Endothelial cell (in vitro differentiated cells): Measurements from ENCODE around the gene PRDM11. TPM values are rescaled to one million over a fixed set of nuclear protein-coding genes. Genes with fewer than 3 reads are reported as not detected.

Experiments
- DNase-seq: peaks from one replicate; pipeline ENCODE4 v3.0.0; 2021; ENCODE audit warnings: low spot score
- H3K27ac Mint-ChIP-seq: one replicate; pipeline ENCODE4 v1.8.0; 2021; ENCODE audit warnings: mixed read lengths, inconsistent platforms; ENCODE audit not compliant: unreplicated experiment
- H3K27me3 Mint-ChIP-seq: one replicate; pipeline ENCODE4 v1.8.0; 2021; ENCODE audit warnings: mild to moderate bottlenecking, moderate library complexity, mixed read lengths, inconsistent platforms; ENCODE audit not compliant: unreplicated experiment
- H3K36me3 Mint-ChIP-seq: one replicate; pipeline ENCODE4 v1.8.0; 2021; ENCODE audit warnings: mild to moderate bottlenecking, low read depth, mixed read lengths, inconsistent platforms; ENCODE audit not compliant: unreplicated experiment
- H3K4me1 Mint-ChIP-seq: one replicate; pipeline ENCODE4 v1.8.0; 2021; ENCODE audit warnings: mild to moderate bottlenecking, mixed read lengths, inconsistent platforms; ENCODE audit not compliant: unreplicated experiment
- H3K4me3 Mint-ChIP-seq: one replicate; pipeline ENCODE4 v1.8.0; 2021; ENCODE audit warnings: mild to moderate bottlenecking, mixed read lengths, inconsistent platforms; ENCODE audit not compliant: unreplicated experiment
- H3K9me3 Mint-ChIP-seq: one replicate; pipeline ENCODE4 v1.8.0; 2021; ENCODE audit warnings: mixed read lengths, inconsistent platforms; ENCODE audit not compliant: unreplicated experiment
- total RNA-seq: library from RNA; stranded (reverse); fragmentation: NEBNext Ultra II Directional; extraction: Animal tissue kit (Norgen Biotek cat#: 25700); gene quantifications from one replicate; pipeline ENCODE4 v1.2.1, GENCODE V29; 2021; ENCODE audit not compliant: unreplicated experiment
- TF ChIP-seq, protein P1 (sequence below): fragments of 200-600 bp; sonication (generic); IDR thresholded peaks from one replicate; pipeline ENCODE4 v1.5.0; 2021; ENCODE audit warnings: antibody characterized with exemption; ENCODE audit not compliant: unreplicated experiment

PRDM11 gene
- total RNA-seq, 1 donor from 2014 or later: 16.0 TPM

DNA sequence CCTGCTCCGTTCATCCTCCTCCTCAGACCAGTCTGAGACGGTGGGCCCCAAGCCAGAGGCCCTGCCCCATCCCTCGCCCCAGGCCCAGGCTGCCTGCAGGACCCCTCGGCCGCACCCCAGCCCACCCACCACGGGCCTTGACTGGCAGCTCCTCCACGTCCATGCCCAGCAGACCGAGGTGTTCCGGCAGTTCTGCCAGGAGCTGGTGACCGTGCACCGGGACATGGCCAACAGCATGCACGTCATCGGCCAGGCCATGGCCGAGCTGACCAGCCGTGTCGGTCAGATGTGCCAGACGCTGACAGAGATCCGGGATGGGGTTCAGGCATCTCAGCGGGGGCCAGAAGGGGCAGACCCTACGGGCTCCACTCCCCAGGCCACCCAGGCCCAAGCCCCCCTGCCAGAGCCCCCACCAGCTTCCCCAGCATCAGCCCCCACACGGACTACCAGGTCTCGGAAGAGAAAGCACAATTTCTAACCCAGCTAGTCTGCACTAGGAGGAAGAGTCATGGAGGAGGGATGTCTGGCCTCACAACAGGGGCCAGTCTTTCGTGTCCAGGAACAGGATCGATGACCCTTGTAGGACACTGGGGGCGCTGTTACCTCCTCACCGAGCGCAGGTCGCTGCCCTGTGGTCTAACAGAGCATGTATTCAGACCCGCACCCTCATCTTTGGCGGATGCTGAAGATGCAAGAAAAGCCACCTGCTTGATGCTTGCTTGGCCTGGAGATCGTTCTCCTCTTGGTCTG is 66.3 kb downstream of the PRDM11 start:
- peak overlapping the region; percentile 40 for H3K4me3 Mint-ChIP-seq
- H3K4me1 Mint-ChIP-seq: peaks cover 36% of the 10 kb centered on the region
- H3K27ac Mint-ChIP-seq: no peak overlapping the region
- H3K9me3 Mint-ChIP-seq: no peaks in the 10 kb centered on the region
- peak; percentile 46 for DNase-seq
- no peaks in the 10 kb centered on the region for H3K27me3 Mint-ChIP-seq
- TF ChIP-seq, protein P1, sequence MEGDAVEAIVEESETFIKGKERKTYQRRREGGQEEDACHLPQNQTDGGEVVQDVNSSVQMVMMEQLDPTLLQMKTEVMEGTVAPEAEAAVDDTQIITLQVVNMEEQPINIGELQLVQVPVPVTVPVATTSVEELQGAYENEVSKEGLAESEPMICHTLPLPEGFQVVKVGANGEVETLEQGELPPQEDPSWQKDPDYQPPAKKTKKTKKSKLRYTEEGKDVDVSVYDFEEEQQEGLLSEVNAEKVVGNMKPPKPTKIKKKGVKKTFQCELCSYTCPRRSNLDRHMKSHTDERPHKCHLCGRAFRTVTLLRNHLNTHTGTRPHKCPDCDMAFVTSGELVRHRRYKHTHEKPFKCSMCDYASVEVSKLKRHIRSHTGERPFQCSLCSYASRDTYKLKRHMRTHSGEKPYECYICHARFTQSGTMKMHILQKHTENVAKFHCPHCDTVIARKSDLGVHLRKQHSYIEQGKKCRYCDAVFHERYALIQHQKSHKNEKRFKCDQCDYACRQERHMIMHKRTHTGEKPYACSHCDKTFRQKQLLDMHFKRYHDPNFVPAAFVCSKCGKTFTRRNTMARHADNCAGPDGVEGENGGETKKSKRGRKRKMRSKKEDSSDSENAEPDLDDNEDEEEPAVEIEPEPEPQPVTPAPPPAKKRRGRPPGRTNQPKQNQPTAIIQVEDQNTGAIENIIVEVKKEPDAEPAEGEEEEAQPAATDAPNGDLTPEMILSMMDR: peak; percentile 43
- peaks cover 14% of the 10 kb centered on the region for H3K36me3 Mint-ChIP-seq

DNA sequence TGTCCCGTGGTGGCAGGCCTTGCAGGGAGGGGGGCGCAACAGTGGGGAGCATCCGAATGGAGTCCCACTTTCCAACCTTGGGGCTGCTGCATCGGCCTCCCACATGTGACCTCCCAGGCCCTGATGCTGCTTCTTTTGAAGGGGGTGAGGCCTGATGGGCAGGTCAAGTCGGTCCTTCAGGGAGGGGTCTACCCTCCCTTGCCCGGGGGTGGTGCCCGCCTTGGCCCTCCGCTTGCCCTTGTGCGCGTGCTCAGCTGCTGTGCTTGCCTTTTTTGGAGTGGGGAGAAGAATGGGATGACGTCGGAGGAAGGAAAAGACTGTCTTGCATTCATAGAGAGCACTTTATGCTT is 66.9 kb downstream of the PRDM11 start:
- Mint-ChIP-seq H3K9me3 (no peaks in the 10 kb centered on the region), H3K4me1 (peaks cover 36% of the 10 kb centered on the region), H3K36me3 (peaks cover 14% of the 10 kb centered on the region), H3K4me3 (peak overlapping the region; percentile 40), H3K27ac (no peak overlapping the region), H3K27me3 (no peaks in the 10 kb centered on the region)
- no peak for DNase-seq
- TF ChIP-seq, protein P1: no peak

DNA sequence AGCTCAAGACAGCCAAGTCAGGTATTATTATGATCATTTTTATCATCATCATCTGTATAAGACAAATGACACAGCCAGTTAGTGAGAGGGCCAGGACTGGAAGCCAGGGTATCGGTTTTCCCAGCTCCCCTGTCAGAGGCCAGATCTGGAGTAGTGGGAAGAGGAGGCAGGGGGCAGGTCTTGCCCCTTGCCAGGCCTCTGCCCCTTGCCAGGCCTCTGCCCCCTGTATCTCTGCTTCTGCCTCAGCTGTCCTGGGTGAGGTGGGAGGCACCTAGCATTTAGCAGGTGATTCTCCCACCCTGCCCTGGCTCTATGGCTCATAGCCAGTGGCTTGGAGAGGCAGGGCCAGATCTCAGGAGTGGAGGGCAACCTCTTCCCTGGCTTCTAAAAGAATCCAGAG is 67.3 kb downstream of the PRDM11 start:
- Mint-ChIP-seq H3K9me3 (no peaks in the 10 kb centered on the region), H3K36me3 (peaks cover 14% of the 10 kb centered on the region), H3K4me1 (peaks cover 34% of the 10 kb centered on the region), H3K27me3 (no peaks in the 10 kb centered on the region), H3K4me3 (peak overlapping the region; percentile 40), H3K27ac (no peak overlapping the region)
- DNase-seq: no peak
- TF ChIP-seq, protein P1: no peak

DNA sequence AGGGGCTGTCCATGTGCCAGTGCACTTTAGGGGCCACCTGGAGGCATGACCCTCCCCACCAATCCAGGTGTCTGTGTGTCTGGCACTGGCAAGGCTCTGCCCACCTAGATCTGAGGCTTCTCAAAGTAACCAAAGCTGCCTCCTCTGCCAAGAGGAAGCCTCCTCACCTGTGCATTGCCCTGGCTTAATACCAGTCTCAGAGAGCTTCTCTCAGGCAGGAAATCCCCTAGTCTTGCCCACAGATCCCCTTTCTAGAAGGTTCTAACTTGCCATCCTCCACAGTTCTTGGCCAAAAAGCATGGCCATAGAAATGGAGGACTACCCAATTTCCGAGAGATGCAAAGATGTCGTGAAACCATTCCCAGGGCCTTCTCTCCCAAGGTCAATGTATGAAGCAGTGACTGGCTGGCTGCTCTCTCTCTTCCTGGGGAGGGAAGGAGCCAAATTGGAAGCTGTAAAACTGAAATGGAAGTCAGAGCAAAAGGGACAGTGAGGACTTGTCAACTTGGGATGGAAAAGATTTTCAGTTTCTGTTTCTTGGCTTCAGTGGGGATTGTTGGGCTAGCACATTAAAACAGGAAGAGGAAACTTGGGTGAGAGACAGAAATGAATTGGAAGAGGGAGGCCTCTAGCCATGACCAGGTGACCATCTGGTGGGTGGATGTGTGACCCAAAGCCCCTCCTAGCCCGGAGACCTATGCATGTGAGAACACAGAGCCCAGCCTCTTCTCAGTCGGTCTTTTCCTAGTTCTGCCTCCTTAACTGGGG is 68.8 kb downstream of the PRDM11 start:
- no peak for DNase-seq
- Mint-ChIP-seq H3K27me3 (no peaks in the 10 kb centered on the region), H3K9me3 (no peaks in the 10 kb centered on the region), H3K36me3 (peaks cover 14% of the 10 kb centered on the region), H3K4me1 (peaks cover 24% of the 10 kb centered on the region), H3K27ac (peak overlapping the region; percentile 31), H3K4me3 (no peak overlapping the region)
- TF ChIP-seq, protein P1: no peak

DNA sequence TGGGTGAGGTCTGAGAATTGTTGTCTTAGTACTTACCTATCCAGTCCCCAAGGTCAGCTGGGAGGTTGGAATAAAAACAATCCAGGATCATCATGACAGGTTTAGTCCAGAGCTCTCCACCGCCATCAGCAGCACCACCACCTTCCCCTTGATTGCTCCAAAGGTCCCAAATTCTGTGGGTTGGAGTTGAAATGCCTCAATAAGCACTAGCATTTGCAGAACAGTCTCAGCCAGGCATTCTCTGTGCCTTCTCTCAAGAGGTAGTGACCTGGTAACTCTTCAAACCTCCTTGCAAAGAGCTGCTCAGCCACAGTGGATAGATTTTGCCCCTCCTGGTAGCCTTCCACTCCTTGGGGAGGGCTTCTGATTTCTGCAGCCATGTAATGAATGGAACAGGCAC is 69.6 kb downstream of the PRDM11 start:
- no peak for DNase-seq
- Mint-ChIP-seq H3K36me3 (peaks cover 18% of the 10 kb centered on the region), H3K4me3 (no peak overlapping the region), H3K9me3 (no peaks in the 10 kb centered on the region), H3K27ac (no peak overlapping the region), H3K27me3 (no peaks in the 10 kb centered on the region), H3K4me1 (peaks cover 18% of the 10 kb centered on the region)
- TF ChIP-seq, protein P1: no peak
